ENCODE data around the gene MAX.

MAX gene

DNA sequence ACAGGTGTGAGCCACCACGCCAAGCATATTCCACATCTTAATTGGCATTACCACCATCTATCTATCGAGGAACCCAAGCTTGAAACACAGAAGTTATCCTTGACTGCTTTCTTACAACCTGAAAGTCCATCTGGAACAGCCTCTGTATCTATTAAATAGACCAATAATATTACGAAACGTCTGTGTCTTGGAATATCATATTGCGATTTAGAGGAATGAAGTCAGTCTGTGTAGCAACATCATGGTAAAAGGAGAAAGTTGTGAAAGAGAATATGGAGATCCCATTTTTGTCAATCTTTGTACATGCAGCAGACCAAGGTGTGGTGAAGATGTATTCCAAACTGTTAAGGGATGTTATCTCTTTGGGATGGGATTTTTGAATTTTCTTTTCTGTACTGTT is 25.8 kb upstream of the MAX start:
- DNase-seq (ENCODE audit: low read depth), result no peak
- TF ChIP-seq, protein P1, sequence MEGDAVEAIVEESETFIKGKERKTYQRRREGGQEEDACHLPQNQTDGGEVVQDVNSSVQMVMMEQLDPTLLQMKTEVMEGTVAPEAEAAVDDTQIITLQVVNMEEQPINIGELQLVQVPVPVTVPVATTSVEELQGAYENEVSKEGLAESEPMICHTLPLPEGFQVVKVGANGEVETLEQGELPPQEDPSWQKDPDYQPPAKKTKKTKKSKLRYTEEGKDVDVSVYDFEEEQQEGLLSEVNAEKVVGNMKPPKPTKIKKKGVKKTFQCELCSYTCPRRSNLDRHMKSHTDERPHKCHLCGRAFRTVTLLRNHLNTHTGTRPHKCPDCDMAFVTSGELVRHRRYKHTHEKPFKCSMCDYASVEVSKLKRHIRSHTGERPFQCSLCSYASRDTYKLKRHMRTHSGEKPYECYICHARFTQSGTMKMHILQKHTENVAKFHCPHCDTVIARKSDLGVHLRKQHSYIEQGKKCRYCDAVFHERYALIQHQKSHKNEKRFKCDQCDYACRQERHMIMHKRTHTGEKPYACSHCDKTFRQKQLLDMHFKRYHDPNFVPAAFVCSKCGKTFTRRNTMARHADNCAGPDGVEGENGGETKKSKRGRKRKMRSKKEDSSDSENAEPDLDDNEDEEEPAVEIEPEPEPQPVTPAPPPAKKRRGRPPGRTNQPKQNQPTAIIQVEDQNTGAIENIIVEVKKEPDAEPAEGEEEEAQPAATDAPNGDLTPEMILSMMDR (IDR thresholded peaks at IDR 0.05; ENCODE audit: low read length, missing control alignments), result no peak
- no peak overlapping the region for H3K4me3 ChIP-seq (replicated peaks; ENCODE audit: low read depth, low read length)

DNA sequence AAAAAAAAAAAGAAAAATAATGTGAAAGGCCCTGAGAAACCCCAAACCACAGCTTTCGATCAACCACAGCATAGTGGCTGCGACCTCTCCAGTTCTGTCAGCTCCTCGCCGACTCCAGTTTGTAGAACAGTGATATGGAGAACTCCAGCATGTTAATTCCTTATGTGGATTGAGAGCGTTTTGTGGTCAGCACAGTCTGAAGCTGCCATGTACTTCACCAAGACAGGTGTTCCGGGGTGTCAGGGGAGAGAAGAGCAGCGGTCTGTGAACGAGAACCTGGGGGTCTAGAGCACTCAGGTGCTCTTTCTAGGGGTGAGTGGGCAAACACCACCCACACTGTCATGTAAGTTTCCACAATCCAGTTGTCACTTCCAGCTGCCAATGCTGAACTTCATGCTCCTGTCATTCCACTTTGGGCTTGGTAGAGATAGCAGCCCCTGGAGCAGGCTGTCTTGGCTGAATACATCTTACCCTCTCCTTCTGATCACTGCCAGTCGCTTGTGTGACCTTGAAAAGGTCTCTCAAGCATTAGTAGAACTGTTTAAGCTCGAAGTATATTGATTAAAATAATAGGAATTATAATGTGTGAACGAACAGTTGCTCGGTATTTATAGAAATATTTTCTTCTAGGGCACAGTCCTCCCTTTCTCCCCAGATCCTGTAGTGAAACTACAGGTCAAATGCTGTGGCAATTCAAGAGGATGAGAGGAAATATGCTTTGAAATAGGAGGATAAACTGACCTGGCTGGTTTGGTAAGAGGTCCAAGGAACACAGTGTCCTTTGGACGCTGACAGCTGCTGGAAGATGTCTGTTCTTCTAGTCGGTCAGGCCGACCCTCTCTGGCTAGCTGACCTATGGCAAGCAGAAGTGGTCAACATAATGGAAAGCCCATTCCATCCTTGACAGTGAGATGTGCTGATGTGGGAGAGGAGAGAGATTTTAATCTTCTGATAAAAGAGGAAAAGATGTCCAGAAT is 15.7 kb upstream of the MAX start:
- TF ChIP-seq, protein P1 (IDR thresholded peaks at IDR 0.05; ENCODE audit: low read length, missing control alignments), result no peak
- no peak for DNase-seq (ENCODE audit: low read depth)
- no peak overlapping the region for H3K4me3 ChIP-seq (replicated peaks; ENCODE audit: low read depth, low read length)

DNA sequence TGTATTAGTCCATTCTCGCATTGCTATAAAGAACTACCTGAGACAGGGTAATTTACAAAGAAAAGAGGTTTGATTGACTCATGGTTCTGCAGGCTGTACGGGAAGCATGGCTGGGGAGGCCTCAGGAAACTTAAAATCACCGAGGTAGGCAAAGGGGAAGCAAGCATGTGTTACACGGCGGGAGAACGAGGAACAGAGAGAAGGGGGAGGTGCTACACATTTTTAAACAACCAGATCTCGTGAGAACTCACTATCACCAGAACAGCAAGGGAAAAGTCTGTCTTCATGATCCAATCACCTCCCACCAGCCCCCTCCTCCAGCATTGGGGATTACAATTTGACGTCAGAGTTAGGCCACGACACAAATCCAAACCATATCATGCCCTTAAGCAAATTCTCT is 13.3 kb upstream of the MAX start:
- TF ChIP-seq, protein P1 (IDR thresholded peaks at IDR 0.05; ENCODE audit: low read length, missing control alignments), result no peak
- no peak for DNase-seq (ENCODE audit: low read depth)
- H3K4me3 ChIP-seq (replicated peaks; ENCODE audit: low read depth, low read length), result no peak overlapping the region

DNA sequence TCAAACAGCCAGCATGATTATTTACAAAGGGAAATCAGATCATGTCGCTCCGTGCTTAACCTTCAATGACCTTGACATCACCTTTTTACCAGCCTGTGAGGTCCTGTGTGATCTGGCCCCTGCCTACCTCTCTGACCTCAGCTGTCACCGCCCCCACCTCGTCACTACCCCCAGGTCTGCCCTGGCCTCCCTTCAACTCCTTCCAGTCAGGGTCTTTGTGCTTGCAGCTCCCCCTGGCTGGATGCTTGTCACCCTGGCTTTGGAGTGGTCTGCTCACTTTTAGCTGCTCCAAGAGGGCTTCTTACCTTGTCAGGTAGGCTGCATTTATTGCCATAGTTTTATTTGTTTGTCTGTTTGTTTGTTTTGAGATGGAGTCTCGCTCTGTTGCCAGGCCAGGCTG is 8.2 kb upstream of the MAX start:
- H3K4me3 ChIP-seq (replicated peaks; ENCODE audit: low read depth, low read length), result no peak overlapping the region
- no peak for DNase-seq (ENCODE audit: low read depth)
- TF ChIP-seq, protein P1 (IDR thresholded peaks at IDR 0.05; ENCODE audit: low read length, missing control alignments), result no peak

DNA sequence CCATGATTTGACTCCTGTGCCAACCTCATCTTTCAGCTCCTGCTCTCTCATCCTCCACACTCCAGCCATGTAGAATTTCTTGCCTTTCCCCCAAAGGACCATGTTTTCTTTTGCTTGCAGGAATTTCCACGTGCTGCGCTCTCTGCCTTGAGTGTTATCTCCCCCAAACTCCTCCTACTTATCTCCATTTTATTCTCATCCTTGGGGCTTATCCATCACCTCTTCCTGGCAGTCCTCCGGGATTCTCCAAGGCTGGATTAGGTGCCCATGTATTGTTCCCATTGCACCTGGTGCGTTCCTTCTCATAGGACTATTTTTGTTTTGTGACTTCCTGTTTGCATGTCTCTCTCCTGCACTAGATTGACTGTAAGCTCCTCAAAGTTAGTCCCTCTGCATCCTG is 7.0 kb upstream of the MAX start:
- TF ChIP-seq, protein P1 (IDR thresholded peaks at IDR 0.05; ENCODE audit: low read length, missing control alignments), result no peak
- no peak overlapping the region for H3K4me3 ChIP-seq (replicated peaks; ENCODE audit: low read depth, low read length)
- no peak for DNase-seq (ENCODE audit: low read depth)

DNA sequence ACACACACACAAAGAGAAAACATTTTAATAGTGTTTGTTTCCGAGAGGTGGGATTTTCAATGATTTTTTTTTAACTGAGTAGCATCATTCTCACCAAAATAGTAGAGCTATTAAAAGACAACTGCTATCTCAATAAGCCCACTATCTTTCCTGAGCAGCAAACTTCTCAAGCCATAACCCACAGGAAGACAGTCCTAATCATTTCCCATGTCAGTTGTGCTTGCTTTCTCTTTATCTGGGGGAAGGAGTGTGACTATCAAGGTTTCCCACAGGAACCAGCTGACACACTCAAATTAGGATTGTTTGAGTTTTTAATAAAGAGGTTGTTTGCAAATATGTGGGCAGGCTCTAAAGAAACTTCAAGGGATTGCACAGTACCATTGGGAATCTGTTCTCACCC is 4.9 kb upstream of the MAX start:
- TF ChIP-seq, protein P1 (IDR thresholded peaks at IDR 0.05; ENCODE audit: low read length, missing control alignments), result no peak
- no peak overlapping the region for H3K4me3 ChIP-seq (replicated peaks; ENCODE audit: low read depth, low read length)
- no peak for DNase-seq (ENCODE audit: low read depth)

DNA sequence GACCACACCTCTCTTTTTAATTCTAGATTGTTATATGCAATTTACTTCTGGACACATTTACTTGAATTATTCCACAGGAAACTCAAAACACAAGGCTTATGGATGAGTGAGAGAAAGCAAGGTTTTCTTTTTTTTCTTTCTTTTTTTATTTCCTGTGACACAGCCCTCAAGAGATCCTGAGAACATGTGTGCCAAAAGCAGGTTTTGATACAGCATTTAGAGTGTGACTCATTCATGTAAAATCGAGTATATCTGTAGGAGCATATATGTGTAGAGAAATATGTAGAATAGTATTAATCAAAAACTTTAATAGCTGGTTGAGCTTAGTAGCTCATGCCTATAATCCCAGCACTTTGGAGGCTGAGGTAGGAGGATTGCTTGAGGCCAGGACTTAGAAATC is 4.4 kb upstream of the MAX start:
- no peak overlapping the region for H3K4me3 ChIP-seq (replicated peaks; ENCODE audit: low read depth, low read length)
- DNase-seq (ENCODE audit: low read depth), result no peak
- TF ChIP-seq, protein P1 (IDR thresholded peaks at IDR 0.05; ENCODE audit: low read length, missing control alignments), result no peak

Measured in fibroblast of pulmonary artery (primary cell).